Urinary bladder (tissue), 4 donors: ENCODE measurements around the gene CCDC120. TPM values are rescaled to one million over a fixed set of nuclear protein-coding genes. Genes with fewer than 3 reads are reported as not detected.

ENCODE experiments used
- DNase-seq: peaks from one replicate; pipeline ENCODE4 v3.0.0-alpha.2; 2015; ENCODE audit errors: extremely low spot score
- H3K27ac ChIP-seq: one replicate; pipeline ENCODE4 v1.5.1; 2013; ENCODE audit warnings: low read depth, mild to moderate bottlenecking, moderate library complexity
- H3K36me3 ChIP-seq: one replicate; pipeline ENCODE4 v1.6.1; 2013; ENCODE audit warnings: mild to moderate bottlenecking, moderate library complexity; ENCODE audit not compliant: insufficient read depth
- H3K4me1 ChIP-seq: one replicate; pipeline ENCODE4 v1.6.1; 2013; ENCODE audit warnings: mild to moderate bottlenecking, moderate library complexity; ENCODE audit not compliant: insufficient read depth
- H3K4me3 ChIP-seq: one replicate; pipeline ENCODE4 v1.5.1; 2013; ENCODE audit warnings: low read depth, low read length
- WGBS: extraction: QIAGEN DNeasy Blood & Tissue Kit; methylation state at CpG from one replicate; pipeline ENCODE4 v1.1.7; 2013; 5-methylcytosine and 5-hydroxymethylcytosine counted together
- polyA plus RNA-seq: library from polyadenylated mRNA; stranded (reverse); fragments of 200-250 nt; gene quantifications from one replicate; pipeline ENCODE4 v1.2.3, GENCODE V29; 2013
- total RNA-seq: library from RNA; depleted of rRNA; stranded (reverse); fragments of >200 nt; gene quantifications from one replicate; pipeline ENCODE4 v1.2.3, GENCODE V29; 2014
- donor health status: healthy with polysubstance abuse.
- donor health status: healthy.

The CCDC120 gene
- total and polyA plus RNA-seq, 2 donors = 2.7 to 4.5 TPM

- Histone ChIP-seq H3K36me3 (no peaks in the 10 kb centered on the region), H3K4me3 (peak overlapping the region; percentile 86), H3K27ac (peak overlapping the region; percentile 89), H3K4me1 (peaks cover 4% of the 10 kb centered on the region)
- WGBS = under 1% methylated on average over 56 of the region's 79 CpGs
- no peak for DNase-seq
Observed at GRCh38 chrX:49053223-49054072, 5.4 kb upstream of the CCDC120 start.

DNA sequence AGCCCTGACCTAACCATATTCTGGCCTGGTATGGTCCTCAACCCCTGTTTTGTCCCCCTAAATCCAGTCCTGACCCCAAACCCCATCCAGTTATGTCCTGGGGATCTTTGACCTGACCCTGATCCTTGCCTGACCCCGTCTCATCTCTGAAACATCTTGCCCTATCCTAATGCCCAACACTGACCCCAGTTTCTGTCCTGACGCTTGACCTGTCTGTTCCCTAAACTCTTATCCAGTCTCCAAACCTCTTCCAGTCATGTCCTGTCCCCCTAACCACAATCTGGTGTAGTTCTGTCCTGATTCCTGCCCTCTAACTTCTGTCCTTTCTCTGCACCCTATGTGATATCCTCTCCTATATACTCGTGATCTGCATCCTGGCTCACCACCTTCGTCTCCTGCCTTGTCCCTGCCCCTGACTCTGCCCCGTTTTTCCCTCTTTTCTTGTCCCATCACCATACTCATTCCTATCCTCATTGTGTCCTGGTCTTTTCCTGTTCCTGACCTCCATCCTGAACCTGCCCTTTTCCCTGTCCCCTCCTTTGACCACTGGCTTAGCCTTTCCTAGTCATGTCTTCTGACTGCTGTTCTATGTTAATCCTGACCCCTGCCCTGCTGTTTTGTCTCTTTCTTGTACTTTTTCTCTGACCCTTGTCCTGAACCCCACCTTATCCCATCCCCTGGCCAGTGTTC is 4.6 kb upstream of the CCDC120 start:
- 86% methylated on average over 5 of the region's 5 CpGs for WGBS
- Histone ChIP-seq H3K4me1 (peaks cover 4% of the 10 kb centered on the region), H3K36me3 (no peaks in the 10 kb centered on the region), H3K4me3 (peak overlapping the region; percentile 86), H3K27ac (peak overlapping the region; percentile 89)
- DNase-seq = no peak

- Histone ChIP-seq H3K4me1 (peaks cover 1% of the 10 kb centered on the region), H3K4me3 (peak overlapping the region; percentile 12), H3K27ac (peak overlapping the region; percentile 56), H3K36me3 (no peaks in the 10 kb centered on the region)
- 49% methylated on average over 6 of the region's 6 CpGs for WGBS
- no peak for DNase-seq
Observed at GRCh38 chrX:49059201-49059600, 402 bp downstream of the CCDC120 start.

- peaks cover 2% of the 10 kb centered on the region for H3K36me3 ChIP-seq
- DNase-seq = no peak
- peak overlapping the region; percentile 4 for H3K4me3 ChIP-seq
- 63% methylated on average over 10 of the region's 10 CpGs for WGBS
- no peak overlapping the region for H3K27ac ChIP-seq
- H3K4me1 ChIP-seq = peaks cover 1% of the 10 kb centered on the region
Observed at GRCh38 chrX:49059681-49060085, 884 bp downstream of the CCDC120 start.

GRCh38 chrX:49060914-49061313 is 2.1 kb downstream of the CCDC120 start:
- H3K27ac ChIP-seq = no peak overlapping the region
- WGBS = 88% methylated on average over 3 of the region's 3 CpGs
- H3K4me1 ChIP-seq = peaks cover 1% of the 10 kb centered on the region
- H3K4me3 ChIP-seq = no peak overlapping the region
- peaks cover 4% of the 10 kb centered on the region for H3K36me3 ChIP-seq
- no peak for DNase-seq

- H3K27ac ChIP-seq = no peak overlapping the region
- 90% methylated on average over 7 of the region's 7 CpGs for WGBS
- no peak overlapping the region for H3K4me3 ChIP-seq
- no peak for DNase-seq
- peaks cover 1% of the 10 kb centered on the region for H3K4me1 ChIP-seq
- H3K36me3 ChIP-seq = peaks cover 4% of the 10 kb centered on the region
Observed at GRCh38 chrX:49061490-49061889, 2.7 kb downstream of the CCDC120 start.

DNA sequence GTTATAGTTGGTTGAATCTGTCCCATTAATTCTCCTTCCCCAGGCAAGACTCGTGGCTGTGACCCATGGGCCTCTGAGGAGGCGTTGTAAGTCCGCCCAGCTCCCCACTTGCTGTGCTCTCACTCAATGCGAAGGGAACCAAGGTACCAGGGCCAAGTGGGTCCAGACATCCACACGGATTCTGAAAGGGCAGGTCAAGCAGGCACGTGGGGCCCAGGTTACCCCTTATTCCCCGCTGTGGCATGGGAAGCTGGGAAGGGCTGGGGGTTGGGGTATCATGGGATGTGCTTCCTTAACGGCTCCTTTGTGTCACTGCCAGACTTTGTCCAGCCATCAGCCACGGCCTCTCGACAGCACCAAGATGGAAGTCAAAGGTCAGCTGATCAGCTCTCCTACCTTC is 3.1 kb downstream of the CCDC120 start:
- peaks cover 4% of the 10 kb centered on the region for H3K36me3 ChIP-seq
- H3K27ac ChIP-seq = no peak overlapping the region
- H3K4me1 ChIP-seq = peaks cover 1% of the 10 kb centered on the region
- no peak for DNase-seq
- 83% methylated on average over 10 of the region's 10 CpGs for WGBS
- no peak overlapping the region for H3K4me3 ChIP-seq

DNA sequence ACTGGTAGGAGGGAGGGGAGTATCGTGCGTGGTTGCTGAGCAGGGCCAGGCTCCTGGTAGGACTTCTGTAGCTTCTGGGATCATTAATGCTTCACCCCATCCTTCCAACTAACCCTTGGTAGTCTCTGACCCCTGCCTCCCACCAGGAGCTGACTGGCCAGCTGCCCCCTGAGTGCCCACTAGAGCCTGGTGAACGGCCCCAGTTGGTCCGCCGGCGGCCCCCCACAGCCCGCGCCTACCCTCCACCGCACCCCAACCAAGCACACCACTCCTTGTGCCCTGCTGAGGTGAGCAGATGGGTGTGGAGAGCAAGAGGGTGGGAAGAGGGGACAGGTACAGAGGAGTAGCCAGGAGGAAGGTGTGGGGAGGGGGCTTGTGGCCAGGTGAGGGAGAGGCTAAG is 4.9 kb downstream of the CCDC120 start:
- H3K36me3 ChIP-seq = peaks cover 4% of the 10 kb centered on the region
- no peak for DNase-seq
- H3K4me3 ChIP-seq = no peak overlapping the region
- no peak overlapping the region for H3K27ac ChIP-seq
- H3K4me1 ChIP-seq = no peaks in the 10 kb centered on the region
- 96% methylated on average over 9 of the region's 9 CpGs for WGBS

- H3K27ac ChIP-seq = no peak overlapping the region
- H3K36me3 ChIP-seq = peaks cover 4% of the 10 kb centered on the region
- WGBS = 93% methylated on average over 20 of the region's 20 CpGs
- no peak overlapping the region for H3K4me3 ChIP-seq
- no peak for DNase-seq
- H3K4me1 ChIP-seq = no peaks in the 10 kb centered on the region
Observed at GRCh38 chrX:49064303-49064702, 5.5 kb downstream of the CCDC120 start.

- H3K27ac ChIP-seq = no peak overlapping the region
- no peak overlapping the region for H3K4me3 ChIP-seq
- 86% methylated on average over 8 of the region's 8 CpGs for WGBS
- peaks cover 4% of the 10 kb centered on the region for H3K36me3 ChIP-seq
- no peaks in the 10 kb centered on the region for H3K4me1 ChIP-seq
- no peak for DNase-seq
Observed at GRCh38 chrX:49064735-49065134, 5.9 kb downstream of the CCDC120 start.

DNA sequence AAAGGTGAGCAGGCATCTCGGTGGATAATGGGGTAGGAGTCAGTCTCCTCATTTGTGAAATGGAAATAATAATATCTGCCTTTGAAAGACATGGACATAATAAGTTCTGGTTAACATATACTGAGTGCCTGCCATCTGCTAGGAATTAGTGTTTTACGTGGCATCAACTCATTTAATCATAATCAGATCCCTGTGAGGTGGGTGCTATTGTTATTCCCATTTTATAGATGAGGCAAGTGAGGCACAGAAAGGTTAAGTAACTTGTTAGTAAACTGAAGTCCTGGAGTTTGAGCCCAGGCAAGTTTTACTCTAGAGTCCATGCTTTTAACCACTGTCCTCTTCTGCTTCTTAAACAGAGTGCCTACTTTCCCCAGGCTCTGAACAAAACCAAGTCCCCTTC is 7.5 kb downstream of the CCDC120 start:
- Histone ChIP-seq H3K36me3 (peaks cover 4% of the 10 kb centered on the region), H3K27ac (no peak overlapping the region), H3K4me1 (no peaks in the 10 kb centered on the region), H3K4me3 (no peak overlapping the region)
- WGBS = 83% methylated on average over 2 of the region's 2 CpGs
- no peak for DNase-seq

GRCh38 chrX:49066690-49067089 is 7.9 kb downstream of the CCDC120 start:
- H3K36me3 ChIP-seq = peaks cover 4% of the 10 kb centered on the region
- H3K27ac ChIP-seq = no peak overlapping the region
- H3K4me3 ChIP-seq = no peak overlapping the region
- 66% methylated on average over 9 of the region's 9 CpGs for WGBS
- no peaks in the 10 kb centered on the region for H3K4me1 ChIP-seq
- DNase-seq = no peak

GRCh38 chrX:49067285-49068120 is 8.7 kb downstream of the CCDC120 start:
- 90% methylated on average over 41 of the region's 41 CpGs for WGBS
- H3K27ac ChIP-seq = no peak overlapping the region
- no peaks in the 10 kb centered on the region for H3K4me1 ChIP-seq
- H3K4me3 ChIP-seq = no peak overlapping the region
- DNase-seq = no peak
- H3K36me3 ChIP-seq = peaks cover 4% of the 10 kb centered on the region
